GM13976 (cell line): ENCODE data around the gene PDHX.
"Not testable (repeated sequence)": the region's sequence is repeated elsewhere in the genome, so short reads cannot be mapped to it uniquely, and the experiment has no call there.

Experiments
- DNase-seq: peaks from one replicate; pipeline ENCODE4 v3.0.0; 2012; ENCODE audit warnings: low spot score
- CTCF ChIP-seq: IDR thresholded peaks from 2 replicates; pipeline ENCODE4 v1.5.1; 2012; ENCODE audit warnings: borderline replicate concordance, mild to moderate bottlenecking; ENCODE audit not compliant: insufficient read depth; ENCODE audit errors: extremely low read depth, missing control alignments, control extremely low read depth
- in situ Hi-C: fragments of 300-500 bp; cut with MboI; formaldehyde crosslinking; loops from one replicate; pipeline ENCODE4 v1.12.0; 2022; ENCODE audit warnings: low sequenced_read_pairs, mixed read lengths, inconsistent platforms; ENCODE audit not compliant: unreplicated experiment

Gene PDHX

GRCh38 chr11:35017528-35018342, 101.3 kb downstream of the PDHX start:
- DNase-seq, result no peak
- in situ Hi-C loops, result no loop called here

GRCh38 chr11:35021589-35021988, 105.2 kb downstream of the PDHX start:
- DNase-seq, result no peak
- in situ Hi-C loops, result no loop called here
- no peak for TF ChIP-seq CTCF

More at GRCh38 chr11:35017528-35018342, 101.3 kb downstream of the PDHX start:
- no peak for TF ChIP-seq CTCF

GRCh38 chr11:35023940-35024339, 107.5 kb downstream of the PDHX start:
- not testable (repeated sequence) for DNase-seq

DNA sequence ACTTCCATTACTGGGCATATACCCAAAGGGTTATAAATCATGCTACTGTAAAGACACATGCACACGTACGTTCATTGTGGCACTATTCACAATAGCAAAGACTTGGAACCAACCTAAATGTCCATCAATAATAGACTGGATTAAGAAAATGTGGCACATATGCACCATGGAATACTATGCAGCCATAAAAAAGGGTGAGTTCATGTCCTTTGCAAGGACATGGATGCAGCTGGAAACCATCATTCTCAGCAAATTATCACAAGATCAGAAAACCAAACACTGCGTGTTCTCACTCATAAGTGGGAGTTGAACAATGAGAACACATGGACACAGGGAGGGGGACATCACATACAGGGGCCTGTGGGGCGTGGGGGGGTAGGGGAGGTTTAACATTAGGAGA, 111.6 kb downstream of the PDHX start:
- DNase-seq, in situ Hi-C loops: not testable (repeated sequence)

More at GRCh38 chr11:35023940-35024339, 107.5 kb downstream of the PDHX start:
- in situ Hi-C loops, result not testable (repeated sequence)

- peak; percentile 7 for DNase-seq
- TF ChIP-seq CTCF, result no peak
- in situ Hi-C loops, result no loop called here
Measured at GRCh38 chr11:35029979-35030682, 113.7 kb downstream of the PDHX start.

DNA sequence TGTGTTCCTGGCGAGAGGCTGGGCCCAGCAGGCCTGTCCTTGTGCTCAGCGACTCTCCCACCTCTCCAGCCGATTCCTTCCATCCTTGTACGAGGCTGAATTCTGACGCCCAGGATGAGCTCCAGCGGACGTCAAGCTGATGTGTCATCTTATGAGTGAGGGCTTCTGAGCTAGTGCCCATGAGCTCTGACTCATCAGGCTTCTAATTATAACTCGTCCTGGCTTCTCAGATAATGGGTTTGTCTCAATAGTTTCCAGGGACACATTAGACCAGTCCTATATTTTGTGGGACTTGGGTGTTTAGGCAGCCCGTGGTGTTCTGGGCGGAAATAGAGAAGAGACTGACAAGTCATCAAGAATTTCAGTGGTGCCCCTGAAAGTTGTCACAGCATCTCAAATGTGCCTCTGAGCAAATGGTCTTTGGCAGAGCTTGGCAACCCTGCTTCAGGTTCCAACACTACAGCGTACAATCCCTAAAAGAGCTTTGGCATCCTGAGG, 114.3 kb downstream of the PDHX start:
- no peak for TF ChIP-seq CTCF
- in situ Hi-C loops, result no loop called here
- DNase-seq, result no peak

GRCh38 chr11:35031346-35031745, 114.9 kb downstream of the PDHX start:
- no peak for DNase-seq
- TF ChIP-seq CTCF, result no peak
- in situ Hi-C loops, result no loop called here
